ENCODE data around the gene ZFPM1.
"Not testable (repeated sequence)": the region's sequence is repeated elsewhere in the genome, so short reads cannot be mapped to it uniquely, and the experiment has no call there.

The ZFPM1 gene

DNA sequence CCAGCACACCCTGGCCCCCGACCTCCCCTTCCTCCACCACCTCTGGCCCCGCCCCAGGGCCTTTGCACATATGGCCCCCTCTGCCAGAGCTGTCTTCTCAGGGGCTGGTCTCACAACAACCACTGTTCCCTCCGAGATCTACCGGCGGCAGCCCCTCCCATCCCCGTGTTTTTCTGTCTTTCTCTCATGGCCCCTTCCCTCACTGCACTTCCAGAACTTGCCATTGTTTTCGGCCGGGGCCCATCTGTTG is 30.2 kb downstream of the ZFPM1 start:
- H3K4me3 ChIP-seq (ENCODE audit: low read length) = no peak overlapping the region
- DNase-seq (ENCODE audit: low read depth) = no peak
- no peak for TF ChIP-seq CTCF (conservative IDR thresholded peaks at IDR 0.05; ENCODE audit: low read length)

- no peak for TF ChIP-seq CTCF (conservative IDR thresholded peaks at IDR 0.05; ENCODE audit: low read length)
- H3K4me3 ChIP-seq (ENCODE audit: low read length) = no peak overlapping the region
- DNase-seq (ENCODE audit: low read depth) = no peak
These were observed 31.7 kb downstream of the ZFPM1 start for GRCh38 chr16:88484505-88485365.

GRCh38 chr16:88485366-88485741 is 32.3 kb downstream of the ZFPM1 start:
- not testable (repeated sequence) for DNase-seq (ENCODE audit: low read depth); H3K4me3 ChIP-seq (ENCODE audit: low read length)

DNA sequence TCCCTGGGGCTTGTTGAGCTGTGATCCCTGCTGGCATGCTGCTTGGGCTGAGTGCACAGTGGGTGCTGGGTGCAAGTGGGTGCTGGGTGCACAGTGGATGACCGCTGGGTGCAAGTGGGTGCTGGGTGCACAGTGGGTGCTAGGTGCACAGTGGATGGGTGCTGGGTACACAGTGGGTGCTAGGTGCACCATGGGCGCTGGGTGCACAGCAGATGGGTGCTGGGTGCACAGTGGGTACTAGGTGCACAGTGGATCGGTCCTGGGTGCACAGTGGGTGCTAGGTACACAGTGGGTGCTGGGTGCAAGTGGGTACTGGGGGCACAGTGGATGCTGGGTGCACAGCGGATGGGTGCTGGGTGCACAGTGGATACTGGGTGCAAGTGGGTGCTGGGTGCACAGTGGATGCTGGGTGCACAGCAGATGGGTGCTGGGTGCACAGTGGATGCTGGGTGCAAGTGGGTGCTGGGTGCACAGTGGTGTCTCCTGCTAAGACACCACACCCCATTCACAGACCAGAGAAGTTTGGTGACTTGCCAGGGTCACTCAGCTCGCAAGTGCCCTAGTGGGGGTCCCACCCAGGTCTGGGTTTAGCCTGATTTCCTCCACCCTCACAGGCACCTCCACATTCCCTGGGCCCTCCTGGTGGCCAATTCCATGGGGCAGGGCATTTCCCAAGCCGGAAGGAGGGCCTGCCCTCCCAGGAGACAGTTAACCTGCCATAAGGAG is 33.5 kb downstream of the ZFPM1 start:
- H3K4me3 ChIP-seq (ENCODE audit: low read length) = no peak overlapping the region
- DNase-seq (ENCODE audit: low read depth) = no peak
- TF ChIP-seq CTCF (conservative IDR thresholded peaks at IDR 0.05; ENCODE audit: low read length) = no peak

DNA sequence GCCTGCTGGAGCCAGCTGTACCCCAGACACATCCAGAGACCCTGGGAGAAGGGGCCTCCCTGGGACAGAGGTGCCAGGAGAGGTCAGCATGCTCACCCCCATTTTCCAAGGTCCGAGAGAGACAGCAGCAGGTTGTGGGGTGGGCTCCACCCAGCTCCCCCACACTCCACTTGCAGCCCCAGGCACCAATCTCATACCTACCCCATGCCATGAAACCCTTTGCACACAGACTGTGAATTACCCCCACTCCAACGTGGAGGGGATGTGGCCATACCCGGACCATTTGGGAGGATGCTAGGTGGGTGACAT is 34.0 kb downstream of the ZFPM1 start:
- H3K4me3 ChIP-seq (ENCODE audit: low read length) = no peak overlapping the region
- DNase-seq (ENCODE audit: low read depth) = no peak
- no peak for TF ChIP-seq CTCF (conservative IDR thresholded peaks at IDR 0.05; ENCODE audit: low read length)

DNA sequence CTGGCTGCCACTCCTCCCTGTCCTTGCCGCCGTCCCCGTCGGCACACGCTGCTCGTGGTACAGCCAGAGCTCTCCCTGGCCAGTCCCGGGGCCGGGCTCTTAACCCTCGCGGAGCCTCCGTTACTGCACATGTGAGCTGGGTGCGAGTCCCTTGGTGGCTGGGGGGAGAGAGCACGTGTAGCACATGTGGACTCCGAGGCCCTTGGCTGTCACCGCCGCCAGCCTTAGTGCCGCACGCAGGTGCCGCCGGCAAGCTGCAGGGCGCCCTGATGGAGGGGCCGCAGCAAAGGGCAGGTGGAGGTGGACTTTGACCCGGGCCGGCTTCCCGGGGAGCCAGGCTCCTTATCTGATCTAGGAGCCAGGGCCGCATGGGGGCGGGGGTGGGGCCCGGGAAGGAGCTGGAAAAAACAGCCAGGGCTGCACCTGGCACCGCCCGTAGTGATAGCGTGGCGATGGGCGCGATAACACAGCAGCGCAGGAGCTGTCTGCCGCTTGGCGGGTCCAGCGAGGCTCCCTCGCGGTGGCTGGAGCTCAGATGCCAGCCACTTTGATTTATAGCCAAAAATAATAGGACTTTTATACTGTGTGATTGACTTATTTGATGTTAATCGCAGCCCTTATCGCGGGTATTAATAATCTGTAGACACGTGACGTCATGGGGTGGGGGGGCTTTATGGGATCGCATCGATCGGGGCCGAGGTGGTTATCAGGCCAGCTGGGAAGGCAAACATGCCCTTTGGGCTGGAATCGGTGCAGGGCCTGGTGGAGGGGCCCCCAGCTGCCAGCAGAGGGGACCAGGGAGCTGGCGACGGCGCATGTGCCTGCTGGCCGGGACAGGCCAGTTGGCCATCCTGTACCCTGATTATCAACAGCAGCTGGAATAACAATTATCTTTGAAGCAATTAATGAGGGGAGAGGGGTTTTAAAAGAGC is 35.1 kb downstream of the ZFPM1 start:
- no peak overlapping the region for H3K4me3 ChIP-seq (ENCODE audit: low read length)
- no peak for DNase-seq (ENCODE audit: low read depth)
- TF ChIP-seq CTCF (conservative IDR thresholded peaks at IDR 0.05; ENCODE audit: low read length) = no peak

- H3K4me3 ChIP-seq (ENCODE audit: low read length) = no peak overlapping the region
- DNase-seq (ENCODE audit: low read depth) = no peak
- no peak for TF ChIP-seq CTCF (conservative IDR thresholded peaks at IDR 0.05; ENCODE audit: low read length)
These were observed 36.2 kb downstream of the ZFPM1 start for GRCh38 chr16:88489163-88489741.
